CD4-positive, alpha-beta T cell treated with Interferon alpha-2 for 1 hour (primary cell): Measurements from ENCODE around the gene ABCC12.

Experiments
- DNase-seq, 2 donors: peaks; one replicate each; pipeline ENCODE4 v3.0.0-alpha.2; 2020 to 2022

Gene ABCC12

DNA sequence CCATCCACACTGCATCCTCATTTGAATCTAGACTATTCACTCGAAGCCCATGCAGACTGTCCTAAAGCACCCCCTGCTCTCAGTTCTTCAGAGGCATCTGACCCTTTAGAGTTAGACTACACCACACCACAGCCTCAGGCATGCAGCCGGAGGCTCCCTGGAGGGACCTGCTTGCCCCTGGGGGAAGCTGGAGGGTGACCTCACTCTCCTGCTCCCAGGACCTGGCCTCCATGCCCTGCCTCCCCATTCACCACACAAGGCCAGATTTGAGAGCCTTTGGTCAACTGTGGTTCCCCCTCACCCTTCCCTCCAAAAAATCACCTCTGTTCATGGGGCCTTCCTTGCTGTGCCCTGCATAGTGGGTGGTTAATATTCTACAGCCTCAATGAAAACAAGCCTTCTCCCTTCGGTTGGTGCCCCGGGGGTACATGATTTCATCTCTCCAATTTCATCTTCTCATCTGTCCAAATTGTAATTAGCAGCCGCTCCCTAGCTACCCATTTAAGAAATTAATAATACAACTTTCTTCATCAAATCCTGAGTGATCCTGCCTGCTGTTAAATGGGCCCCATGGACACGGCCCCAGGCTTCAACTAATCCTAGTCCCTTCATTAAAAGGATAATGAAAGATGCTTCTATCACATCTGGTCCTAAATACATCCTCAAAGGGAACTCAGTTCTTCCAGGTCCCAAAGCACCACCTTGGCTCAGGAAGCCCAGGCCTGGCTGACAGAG lies 24.4 kb downstream of the ABCC12 start:
- DNase-seq, result no peak

DNA sequence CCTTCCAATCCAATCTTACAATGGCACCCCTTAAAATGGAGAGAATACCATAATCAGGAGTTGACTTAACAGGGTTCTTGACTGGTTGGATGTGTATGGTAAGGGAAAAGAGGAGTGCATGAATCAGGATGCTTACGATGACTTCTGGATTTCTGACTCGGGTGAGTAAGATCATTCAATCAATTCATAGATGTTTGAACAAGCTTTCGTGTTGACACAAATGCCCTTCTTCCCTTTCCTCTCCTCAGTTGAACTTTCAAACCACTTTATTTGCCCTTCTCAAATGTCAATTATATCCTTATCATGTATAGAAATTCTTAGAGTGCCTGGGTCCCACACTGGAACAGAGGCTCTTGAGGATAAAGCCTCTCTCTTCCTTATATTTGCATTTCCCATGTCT lies 25.9 kb downstream of the ABCC12 start:
- DNase-seq, result no peak

DNA sequence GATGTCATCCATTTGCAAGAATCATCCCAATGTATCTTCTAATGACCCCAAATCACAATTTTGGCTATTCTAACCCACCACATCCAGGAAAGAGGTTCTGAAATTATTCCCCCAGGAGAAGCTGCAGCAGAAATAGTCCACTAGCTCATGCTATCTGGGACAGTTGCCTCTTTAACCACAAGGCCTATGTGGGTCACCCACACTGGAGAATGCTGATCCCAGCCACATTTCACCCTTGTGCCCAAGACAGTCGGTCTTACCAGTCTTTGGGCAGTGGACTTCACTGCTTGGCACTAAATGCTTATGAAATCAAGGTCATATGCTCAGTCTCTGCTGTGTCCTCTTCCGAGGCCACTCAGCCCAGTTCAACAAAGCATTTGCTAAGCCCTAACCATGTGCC lies 27.0 kb downstream of the ABCC12 start:
- DNase-seq, result no peak

DNA sequence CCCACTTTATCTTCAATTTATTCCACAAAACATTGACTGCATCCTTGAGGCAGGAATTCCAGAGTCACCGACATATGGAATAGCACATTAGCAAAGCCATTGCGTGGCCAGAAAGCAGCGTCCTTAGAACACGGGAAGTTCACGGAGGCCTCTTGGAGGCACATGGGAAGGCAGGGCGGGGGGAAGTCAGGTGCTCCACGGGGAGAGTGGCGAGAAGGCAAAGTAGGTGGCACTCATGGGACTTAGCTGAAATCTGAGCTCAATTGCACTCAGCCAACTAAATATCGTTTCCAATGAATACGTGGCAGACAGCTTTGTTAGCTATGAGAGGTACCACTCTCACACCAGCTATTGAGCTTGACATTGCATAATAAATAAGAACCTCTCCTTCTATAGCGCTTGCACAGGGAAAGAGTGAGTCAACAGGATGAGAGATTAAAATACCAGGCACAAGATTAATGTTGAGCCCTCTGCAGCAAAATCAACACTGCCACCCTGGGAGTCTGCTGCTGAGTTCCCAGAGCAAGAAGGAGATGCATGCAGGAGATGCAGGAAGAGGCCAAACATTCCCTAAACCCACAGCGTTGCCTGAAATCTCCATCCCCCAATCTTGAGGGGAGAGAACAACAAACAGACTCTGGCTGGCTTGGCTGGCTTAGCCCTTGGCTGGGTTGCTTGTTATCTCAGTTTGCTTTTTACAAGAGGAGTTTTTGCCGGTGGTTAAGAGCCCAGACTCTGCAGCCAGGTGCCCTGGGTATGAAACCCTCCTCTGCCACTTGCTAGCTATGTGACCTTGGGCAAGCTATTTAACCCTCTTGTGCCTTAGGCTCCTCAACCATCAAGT lies 28.8 kb downstream of the ABCC12 start:
- no peak for DNase-seq

DNA sequence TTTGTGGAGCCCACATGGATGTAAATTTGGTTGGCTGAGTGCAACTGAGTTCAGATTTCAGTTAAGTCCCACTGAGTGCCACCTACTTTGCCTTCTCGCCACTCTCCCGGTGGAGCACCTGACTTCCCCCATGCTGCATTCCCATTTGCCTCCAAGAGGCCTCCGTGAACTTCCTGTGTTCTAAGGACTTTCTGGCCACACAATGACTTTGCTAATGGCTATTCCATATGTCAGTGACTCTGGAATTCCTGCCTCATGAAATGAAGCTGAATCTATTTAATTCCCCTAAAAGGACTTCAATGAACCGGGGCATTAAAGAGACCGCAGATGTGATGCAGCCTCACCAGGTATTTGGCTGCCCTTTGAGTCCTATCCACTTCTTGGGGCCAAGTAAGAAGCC lies 29.9 kb downstream of the ABCC12 start:
- no peak for DNase-seq

DNA sequence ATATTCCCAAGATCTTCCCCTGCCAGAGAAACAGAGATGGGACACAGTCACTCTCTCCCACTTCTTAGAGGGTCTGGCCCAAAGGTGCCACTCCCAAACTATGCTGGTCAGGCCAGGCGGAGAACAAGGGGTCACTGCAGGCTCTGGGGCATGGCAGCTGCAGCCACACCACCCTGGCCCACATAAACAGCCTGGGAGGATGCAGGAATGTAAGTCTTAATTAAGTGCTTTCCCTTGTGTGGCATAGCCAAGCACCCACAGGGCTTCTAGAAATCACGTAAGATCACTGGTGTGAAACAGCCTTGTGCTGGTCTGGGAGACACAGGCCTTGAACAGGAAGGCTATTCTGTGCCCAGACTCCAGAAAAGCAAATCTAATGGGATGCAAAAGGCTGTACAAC lies 31.5 kb downstream of the ABCC12 start:
- no peak for DNase-seq

DNA sequence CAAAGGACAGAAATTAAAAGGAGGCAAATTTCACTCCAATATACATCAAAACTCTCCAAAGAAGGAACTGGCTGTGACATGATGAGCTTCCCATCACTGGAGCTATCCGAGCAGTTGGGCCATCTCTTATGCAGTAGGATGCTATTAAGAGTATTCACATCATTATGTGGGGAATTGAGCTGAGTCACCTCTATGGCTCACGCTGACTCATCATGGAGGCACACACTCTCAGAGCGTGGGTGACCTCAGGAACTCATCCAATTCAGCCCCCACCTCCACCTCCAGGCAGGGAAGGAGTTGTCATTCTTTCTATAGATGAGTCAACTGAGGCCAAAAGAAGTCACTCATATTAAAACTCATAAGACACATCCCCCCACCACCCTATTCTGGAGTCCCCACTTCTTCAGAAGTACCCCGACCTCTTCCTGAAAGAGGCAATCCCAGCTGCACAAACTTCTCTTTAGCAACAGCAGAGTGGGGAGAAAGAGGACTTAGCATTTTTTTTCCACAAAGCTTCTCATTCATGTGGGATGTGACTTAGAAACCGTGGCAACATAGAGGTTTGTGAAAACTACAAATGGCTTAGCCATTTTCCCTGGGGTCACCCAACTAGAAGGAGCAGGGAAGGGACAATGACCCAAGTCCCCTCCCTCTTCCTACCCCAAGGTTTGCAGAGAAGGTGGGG lies 32.5 kb downstream of the ABCC12 start:
- DNase-seq, result no peak

DNA sequence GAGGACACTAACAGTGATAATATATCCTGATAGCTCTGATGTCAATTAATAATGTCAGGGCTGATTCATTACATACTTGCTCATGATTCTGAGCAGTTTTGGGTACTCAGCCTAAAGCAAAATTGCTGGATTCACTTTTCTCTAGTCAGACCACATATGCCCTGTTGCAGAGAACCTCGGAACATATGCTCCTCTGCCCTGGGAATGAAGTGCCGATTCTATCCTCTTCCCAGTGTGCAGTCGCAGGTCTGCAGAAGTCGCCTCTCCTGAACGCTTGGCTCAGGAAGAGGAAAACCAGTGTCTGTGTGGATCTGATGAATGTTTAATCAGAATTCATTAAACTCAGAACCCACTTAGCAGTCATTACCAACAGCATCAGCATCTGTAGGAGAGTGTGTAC lies 34.5 kb downstream of the ABCC12 start:
- no peak for DNase-seq

DNA sequence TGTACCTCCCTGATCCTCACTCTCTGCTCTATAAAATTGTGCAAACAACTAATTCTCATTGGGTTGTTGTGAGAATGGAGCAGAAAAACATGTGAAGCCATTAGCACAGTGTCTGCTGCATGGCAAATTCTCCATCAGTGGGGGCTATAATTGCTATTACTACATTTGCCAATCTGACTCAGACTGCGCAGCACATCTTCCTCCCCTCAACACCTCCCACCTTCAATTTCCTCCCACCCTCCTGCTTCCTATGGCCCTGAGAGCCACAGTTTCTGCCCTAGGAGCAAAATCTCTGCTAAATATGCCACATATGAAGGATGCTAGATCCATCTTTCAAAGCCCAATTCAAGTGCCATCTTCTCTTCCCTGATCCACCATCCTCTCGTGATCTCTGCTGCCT lies 37.0 kb downstream of the ABCC12 start:
- DNase-seq, result no peak

DNA sequence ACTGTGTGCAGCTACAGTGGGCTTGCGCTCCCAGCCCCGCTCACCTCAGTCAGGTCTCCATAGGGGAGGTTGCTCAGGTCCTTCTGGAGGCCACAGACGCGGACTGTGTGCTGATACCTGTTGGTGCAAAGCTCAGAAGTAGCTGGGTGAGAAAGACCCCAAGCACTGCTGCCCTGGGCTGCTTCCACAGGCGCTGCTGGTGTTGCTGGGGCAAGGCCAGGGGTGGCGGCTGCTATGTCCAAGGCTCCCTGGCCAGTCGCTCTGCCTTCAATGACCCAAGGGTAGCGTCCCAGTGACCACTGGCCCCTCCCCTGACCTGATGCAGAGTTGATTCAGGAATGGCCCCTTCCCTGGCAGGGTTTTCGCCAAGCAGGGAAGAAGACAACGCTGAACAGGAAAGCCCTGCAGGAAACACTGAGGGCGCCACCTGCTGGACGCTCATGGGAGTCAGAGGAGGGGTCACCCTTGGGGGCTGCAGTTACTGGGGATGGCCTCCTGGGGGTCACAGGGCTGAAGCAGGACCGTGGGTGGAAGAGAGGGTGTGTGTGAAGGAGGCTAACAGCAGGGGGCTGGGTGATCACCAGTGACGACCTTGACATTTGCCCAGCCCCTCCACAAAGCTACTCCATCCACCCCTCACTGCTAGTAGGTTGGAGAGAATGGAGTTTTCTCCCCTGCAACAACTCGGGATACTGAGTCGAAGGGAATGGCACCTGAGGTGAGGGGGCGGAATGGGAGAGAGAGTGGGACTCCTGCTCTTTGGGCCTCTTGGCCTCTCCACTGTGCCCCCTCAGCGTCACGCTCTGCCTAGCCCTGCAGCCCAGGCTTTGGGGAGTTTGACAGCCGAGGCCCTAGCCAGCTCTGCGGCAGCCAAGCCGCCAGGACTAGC lies 38.3 kb downstream of the ABCC12 start:
- peak; percentile 44 to 58 for DNase-seq

DNA sequence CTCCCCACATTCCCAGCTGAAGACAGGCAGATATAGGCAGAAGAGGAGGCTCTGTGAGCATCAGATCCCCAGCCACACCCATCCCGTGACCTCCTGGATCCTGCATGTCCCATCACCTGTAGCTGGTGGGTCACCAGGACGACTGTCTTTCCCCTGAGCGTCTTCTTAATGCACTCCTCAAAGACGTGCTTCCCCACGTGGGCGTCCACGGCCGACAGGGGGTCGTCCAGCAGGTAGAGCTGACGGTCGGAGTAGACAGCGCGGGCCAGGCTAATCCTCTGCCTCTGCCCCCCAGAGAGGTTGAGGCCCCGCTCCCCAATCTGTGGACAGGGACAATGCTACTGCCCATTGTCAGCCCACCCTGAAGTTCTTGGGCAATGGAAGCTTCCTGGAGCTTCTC lies 40.5 kb downstream of the ABCC12 start:
- no peak for DNase-seq

DNA sequence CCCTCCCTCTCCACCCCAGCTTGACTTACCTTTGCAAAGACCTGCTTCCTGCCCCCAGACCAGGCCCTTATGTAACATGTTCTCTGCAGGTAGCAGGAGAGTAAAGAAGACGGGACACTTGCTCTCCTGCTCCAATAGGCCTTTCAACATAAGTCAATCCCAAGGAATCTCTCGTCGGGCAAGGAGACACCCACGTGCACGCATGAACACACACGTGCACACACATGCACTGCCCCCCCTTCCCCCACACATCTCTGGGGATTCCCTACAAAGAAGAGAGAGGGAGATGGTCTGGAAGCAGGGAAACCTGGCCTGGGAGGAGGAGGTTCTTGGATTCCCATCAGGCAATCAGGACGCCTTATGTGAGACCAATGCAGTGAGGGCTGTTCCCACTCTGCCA lies 41.4 kb downstream of the ABCC12 start:
- no peak for DNase-seq

DNA sequence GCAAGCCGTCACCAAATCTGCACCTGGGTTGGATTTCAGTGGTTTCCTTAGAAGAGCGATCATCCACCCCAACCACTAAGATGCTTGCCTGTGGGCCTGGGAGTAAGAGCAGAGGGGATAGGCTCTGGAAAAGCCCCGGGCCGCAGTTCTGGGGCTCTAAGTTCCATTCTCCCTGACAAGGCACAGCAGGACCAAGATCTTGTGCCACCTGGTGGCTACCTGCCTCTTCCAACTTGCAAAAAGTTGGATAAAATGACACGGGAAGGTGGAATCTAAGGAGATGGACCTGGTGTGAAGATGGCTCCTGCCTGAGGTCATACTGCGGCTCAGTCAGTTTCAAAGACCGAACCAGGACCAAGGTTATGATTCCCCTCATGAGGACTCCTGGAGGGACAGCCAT lies 42.3 kb downstream of the ABCC12 start:
- no peak for DNase-seq

DNA sequence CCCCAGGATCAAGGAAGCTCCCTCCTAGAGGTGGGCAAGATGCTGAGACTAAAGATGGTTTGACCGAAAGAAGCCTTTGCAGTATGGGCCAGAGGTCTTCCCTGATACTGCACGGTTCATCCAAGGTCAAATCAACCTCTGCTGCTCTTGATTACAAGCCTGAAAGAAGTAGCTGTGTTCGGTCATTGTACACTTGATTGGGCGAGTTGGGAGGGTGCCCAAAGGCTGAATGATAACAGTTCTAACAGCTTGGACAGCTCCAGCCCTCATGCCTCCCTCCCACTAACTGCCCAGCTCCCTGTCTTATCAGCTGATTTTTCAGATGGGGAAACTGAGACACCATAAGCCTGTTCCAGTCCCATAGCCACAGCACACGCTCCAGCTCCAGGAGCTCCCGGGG lies 42.8 kb downstream of the ABCC12 start:
- DNase-seq, result no peak

DNA sequence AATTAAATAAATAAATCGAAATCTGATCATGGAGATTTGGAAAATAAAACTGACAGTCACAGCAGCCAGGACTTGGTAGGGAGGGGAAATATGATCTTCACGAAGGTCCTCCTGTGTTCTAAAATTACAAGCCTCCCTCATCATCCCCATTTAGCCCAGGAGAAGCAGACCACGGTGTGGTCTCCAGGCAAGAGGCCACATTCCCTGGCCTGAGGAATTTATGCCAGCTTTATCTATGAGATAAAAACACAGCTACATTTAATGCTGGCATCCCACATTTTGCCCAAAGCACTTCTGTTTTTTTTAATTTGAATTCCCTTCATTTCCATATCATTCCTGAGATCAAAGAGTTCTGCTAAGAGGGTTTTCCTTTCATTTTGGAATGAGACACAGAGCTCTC lies 43.2 kb downstream of the ABCC12 start:
- no peak for DNase-seq

DNA sequence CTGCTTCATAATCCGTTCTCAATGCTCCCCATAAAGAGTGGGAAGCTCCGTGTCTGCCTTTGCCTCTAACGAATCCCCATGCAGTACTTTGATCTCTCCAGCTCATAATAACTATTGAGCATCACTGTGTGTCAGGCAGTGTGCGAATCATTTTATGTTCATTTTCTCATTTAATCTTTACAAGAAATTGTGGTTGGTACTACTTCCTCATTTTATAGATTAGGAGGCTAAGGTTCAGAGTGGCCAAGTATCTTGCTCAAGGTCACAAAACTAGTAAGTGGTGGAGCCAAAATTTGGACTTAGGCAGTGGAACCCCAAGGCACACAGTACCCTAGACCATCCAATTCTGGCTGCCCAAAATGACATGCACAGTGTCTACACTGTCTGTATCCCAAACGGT lies 44.8 kb downstream of the ABCC12 start:
- DNase-seq, result no peak

DNA sequence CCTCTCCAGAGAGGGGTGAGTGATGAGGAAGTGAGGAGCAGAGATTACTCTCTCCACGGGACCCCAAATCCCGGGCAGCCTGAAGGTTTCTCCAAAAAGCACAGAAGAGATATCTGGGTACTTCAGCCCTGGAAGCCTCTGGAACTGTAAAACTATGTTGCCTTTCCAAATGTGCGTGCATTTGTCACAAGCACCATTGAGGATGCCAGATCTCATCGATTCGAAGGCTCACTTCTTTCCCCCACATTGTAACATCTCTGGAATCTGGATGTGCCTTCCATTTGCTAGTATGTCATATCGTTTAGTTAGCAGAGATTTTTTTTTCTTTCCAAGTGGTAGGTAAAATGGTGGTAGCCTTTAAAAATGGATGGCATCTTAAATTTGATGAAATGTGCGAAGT lies 45.8 kb downstream of the ABCC12 start:
- DNase-seq, result no peak

DNA sequence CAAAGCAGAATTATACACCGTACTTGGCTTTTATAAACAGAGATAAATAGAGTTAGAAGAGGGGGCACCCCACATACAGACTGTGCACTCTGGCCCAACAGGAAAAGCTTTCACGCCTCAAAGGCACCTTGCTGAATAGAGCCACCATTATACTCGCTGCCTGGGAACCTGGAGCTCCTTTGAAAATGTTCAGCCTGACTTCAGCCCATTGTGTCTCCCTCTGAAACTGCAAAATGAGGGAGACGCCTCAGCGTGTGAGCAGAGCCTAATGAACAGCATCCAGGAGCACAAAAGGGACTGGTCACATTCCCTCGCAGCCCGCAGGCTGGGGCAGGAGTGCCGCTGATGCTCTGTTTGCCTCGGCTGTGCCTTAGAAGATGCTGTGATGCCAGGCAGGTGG lies 46.3 kb downstream of the ABCC12 start:
- no peak for DNase-seq

DNA sequence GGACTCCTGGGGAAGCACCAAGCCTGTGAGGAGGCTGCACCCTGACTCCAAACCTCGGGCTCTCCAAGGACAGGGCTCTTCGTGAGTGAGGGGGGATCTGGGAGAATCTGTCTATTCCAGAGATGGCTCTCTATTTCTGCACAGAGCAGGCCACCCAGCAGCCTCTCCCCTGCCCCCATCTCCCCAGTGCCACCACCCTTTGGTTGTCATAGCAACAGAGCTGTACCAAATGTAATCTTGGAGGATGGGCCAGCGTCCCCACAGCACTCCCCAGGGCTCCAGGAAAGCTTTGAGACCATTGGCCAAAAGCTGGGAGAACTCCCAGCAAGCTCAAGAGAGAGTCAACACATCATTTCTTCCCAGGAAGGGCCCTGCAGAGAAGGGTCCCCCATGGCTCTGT lies 49.3 kb downstream of the ABCC12 start:
- DNase-seq, result no peak
